ENCODE measurements around the gene RBM12. TPM values are rescaled to one million over a fixed set of nuclear protein-coding genes. Genes with fewer than 3 reads are reported as not detected.

The RBM12 gene
- total RNA-seq, 1 experiment from 2014 or later: 100 TPM

DNA sequence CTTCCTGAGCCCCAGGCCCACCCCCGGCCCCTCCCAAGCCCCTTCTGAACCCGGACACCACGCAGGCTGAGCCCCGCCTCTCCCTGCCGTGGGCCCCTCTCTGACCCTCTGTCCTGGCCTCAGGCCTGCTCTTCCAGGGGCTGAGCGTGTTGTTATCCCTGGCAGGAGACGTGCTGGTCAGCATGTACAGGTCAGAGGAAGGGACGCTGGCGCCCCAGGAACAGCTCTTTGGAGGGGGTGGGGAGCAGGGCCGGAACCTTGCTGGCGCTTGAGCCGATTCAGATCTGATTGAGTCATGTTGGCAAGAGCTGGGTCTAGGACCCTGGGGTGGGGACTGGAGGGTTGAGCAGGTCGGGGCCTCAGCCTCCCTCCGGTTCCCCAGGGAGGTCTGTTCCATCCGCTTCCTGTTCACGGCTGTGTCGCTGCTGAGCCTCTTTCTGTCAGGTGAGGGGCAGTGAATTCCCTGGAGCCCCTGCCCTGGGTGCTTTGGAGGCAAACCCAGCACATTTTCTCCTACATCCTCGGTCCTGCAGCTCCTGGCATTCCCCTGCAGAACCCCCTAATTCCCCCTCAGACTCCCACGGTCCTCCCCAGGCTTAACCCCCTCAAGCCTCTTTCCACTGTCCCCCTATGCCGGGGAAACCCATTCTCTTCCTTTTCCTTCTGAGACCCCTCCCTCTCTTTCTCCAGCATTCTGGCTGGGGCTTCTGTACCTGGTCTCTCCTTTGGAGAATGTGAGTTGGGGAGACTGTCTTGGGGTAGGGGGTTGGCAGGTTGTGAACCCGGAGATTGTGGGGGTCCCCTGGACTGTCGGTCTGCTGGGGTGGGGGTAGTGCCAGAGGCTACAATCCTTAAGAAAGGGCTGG is 47.1 kb downstream of the RBM12 start:
- BruUV-seq (replicated peaks): TSS peak; percentile 68
- DNase-seq (ENCODE audit: low read depth, low spot score): no peak
- TF ChIP-seq SIN3A (IDR thresholded peaks at IDR 0.05; ENCODE audit: borderline replicate concordance, insufficient read depth, low read depth, low read length) (no peak), TCF7L2 (IDR thresholded peaks at IDR 0.05; ENCODE audit: low read depth, low read length) (no peak), POLR2AphosphoS5 (IDR thresholded peaks at IDR 0.05; ENCODE audit: low read depth, low read length) (no peak; the same call in 1 of the 2 replicates)
- TF ChIP-seq, protein P1, sequence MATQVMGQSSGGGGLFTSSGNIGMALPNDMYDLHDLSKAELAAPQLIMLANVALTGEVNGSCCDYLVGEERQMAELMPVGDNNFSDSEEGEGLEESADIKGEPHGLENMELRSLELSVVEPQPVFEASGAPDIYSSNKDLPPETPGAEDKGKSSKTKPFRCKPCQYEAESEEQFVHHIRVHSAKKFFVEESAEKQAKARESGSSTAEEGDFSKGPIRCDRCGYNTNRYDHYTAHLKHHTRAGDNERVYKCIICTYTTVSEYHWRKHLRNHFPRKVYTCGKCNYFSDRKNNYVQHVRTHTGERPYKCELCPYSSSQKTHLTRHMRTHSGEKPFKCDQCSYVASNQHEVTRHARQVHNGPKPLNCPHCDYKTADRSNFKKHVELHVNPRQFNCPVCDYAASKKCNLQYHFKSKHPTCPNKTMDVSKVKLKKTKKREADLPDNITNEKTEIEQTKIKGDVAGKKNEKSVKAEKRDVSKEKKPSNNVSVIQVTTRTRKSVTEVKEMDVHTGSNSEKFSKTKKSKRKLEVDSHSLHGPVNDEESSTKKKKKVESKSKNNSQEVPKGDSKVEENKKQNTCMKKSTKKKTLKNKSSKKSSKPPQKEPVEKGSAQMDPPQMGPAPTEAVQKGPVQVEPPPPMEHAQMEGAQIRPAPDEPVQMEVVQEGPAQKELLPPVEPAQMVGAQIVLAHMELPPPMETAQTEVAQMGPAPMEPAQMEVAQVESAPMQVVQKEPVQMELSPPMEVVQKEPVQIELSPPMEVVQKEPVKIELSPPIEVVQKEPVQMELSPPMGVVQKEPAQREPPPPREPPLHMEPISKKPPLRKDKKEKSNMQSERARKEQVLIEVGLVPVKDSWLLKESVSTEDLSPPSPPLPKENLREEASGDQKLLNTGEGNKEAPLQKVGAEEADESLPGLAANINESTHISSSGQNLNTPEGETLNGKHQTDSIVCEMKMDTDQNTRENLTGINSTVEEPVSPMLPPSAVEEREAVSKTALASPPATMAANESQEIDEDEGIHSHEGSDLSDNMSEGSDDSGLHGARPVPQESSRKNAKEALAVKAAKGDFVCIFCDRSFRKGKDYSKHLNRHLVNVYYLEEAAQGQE (IDR thresholded peaks at IDR 0.05; ENCODE audit: insufficient read depth in 1 of 2, low read depth in 2 of 2, low read length in 1 of 2): no peak
- TF ChIP-seq, protein P2, sequence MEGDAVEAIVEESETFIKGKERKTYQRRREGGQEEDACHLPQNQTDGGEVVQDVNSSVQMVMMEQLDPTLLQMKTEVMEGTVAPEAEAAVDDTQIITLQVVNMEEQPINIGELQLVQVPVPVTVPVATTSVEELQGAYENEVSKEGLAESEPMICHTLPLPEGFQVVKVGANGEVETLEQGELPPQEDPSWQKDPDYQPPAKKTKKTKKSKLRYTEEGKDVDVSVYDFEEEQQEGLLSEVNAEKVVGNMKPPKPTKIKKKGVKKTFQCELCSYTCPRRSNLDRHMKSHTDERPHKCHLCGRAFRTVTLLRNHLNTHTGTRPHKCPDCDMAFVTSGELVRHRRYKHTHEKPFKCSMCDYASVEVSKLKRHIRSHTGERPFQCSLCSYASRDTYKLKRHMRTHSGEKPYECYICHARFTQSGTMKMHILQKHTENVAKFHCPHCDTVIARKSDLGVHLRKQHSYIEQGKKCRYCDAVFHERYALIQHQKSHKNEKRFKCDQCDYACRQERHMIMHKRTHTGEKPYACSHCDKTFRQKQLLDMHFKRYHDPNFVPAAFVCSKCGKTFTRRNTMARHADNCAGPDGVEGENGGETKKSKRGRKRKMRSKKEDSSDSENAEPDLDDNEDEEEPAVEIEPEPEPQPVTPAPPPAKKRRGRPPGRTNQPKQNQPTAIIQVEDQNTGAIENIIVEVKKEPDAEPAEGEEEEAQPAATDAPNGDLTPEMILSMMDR (IDR thresholded peaks at IDR 0.05): no peak; the same call in 1 of the 2 replicates
- in situ Hi-C loops (cut with HindIII; ENCODE audit: low pct_unique_long_range_greater_than_20kb, low sequenced_read_pairs): no loop called here
- H3K4me3 ChIP-seq (ENCODE audit: low read depth in 2 of 2, low read length in 2 of 2): peak overlapping the region; percentile 62 to 81
- no peaks in the 10 kb centered on the region; the same call in 1 of the 2 replicates for H3K4me1 ChIP-seq (ENCODE audit: control insufficient read depth, insufficient read depth, low read length)
- ATAC-seq: peak; percentile 40
- no peaks in the 10 kb centered on the region for H3K27me3 ChIP-seq (ENCODE audit: control insufficient read depth, insufficient read depth, low read length)
- no peaks in the 10 kb centered on the region for H3K9me3 ChIP-seq (ENCODE audit: control insufficient read depth, insufficient read depth, low read depth, low read length)
- ChIA-PET CTCF (interaction anchor here (0.6 to 0.7 kb wide), 3 partner anchors 71 to 353 kb away, joined by 3 to 13 read pairs (median 3); no protein-coding TSS in a partner anchor), POLR2A (interaction anchor here (0.7 kb wide), 1 partner anchor 82 kb away, joined by 3 read pairs; the partner anchor contains the start of genes NFS1 and ROMO1)
- H3K27ac ChIP-seq (ENCODE audit: low read length): peak overlapping the region; percentile 84
- intact Hi-C loops (cut with micrococcal nuclease; ENCODE audit: unreplicated experiment): no loop called here
- no peaks in the 10 kb centered on the region; the same call in 1 of the 2 replicates for H3K36me3 ChIP-seq (ENCODE audit: control insufficient read depth, insufficient read depth, low read length)

DNA sequence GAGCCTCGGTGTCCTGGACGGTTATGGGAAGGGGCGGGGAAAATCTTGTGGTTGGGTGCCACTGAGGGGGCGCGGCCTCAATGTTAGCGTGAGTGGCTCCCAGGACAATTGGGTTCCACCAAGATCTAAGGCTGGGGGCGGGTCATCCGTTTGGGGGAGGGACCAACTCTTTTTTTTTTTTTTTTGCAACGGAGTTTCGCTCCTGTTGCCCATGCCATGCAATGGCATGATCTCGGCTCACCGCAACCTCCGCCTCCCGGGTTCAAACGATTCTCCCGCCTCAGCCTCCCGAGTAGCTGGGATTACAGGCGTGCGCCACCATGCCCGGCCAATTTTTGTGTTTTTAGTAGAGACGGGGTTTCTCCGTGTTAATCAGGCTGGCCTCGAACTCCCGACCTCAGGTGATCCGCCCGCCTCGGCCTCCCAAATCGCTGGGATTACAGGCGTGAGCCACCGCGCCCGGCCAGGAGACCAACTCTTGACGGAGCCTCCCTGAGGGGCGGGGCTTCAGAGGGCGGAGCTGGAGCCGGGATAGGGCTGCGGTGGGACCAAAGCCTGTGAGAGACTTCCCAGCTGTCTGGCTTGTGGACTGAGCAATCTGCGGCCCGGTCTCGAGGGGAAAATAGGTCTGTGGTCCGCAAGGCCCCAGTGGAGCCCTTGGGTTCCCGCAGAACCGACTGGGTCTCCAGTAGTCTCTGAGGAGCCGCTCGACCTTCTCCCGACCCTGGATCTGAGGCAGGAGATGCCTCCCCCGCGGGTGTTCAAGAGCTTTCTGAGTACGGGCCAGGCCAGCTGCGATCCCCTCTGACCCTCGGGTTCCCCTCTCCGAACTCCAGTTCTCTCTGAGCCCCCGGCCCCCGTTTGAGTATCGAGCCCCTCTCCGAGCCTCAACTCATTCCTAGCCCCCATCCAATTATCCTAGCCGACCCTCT is 48.0 kb downstream of the RBM12 start:
- CTCF ChIA-PET: interaction anchor here (0.6 kb wide), 1 partner anchor 138 kb away, joined by 3 read pairs; no protein-coding TSS in a partner anchor
- H3K27ac ChIP-seq (ENCODE audit: low read length): peak overlapping the region; percentile 84
- H3K9me3 ChIP-seq (ENCODE audit: control insufficient read depth, insufficient read depth, low read depth, low read length): no peaks in the 10 kb centered on the region
- H3K36me3 ChIP-seq (ENCODE audit: control insufficient read depth, insufficient read depth, low read length): no peaks in the 10 kb centered on the region; the same call in 1 of the 2 replicates
- no TSS peak for BruUV-seq (replicated peaks)
- DNase-seq (ENCODE audit: low read depth, low spot score) (peak; percentile 99), ATAC-seq (peak; percentile 73)
- peak overlapping the region; percentile 62 to 81 for H3K4me3 ChIP-seq (ENCODE audit: low read depth in 2 of 2, low read length in 2 of 2)
- intact Hi-C loops (cut with micrococcal nuclease; ENCODE audit: unreplicated experiment) (no loop called here), in situ Hi-C loops (cut with HindIII; ENCODE audit: low pct_unique_long_range_greater_than_20kb, low sequenced_read_pairs) (no loop called here)
- no peaks in the 10 kb centered on the region; the same call in 1 of the 2 replicates for H3K4me1 ChIP-seq (ENCODE audit: control insufficient read depth, insufficient read depth, low read length)
- POLR2A ChIA-PET: interaction anchor here (0.6 to 0.7 kb wide), 3 partner anchors 22 to 97 kb away, joined by 3 to 12 read pairs (median 3); partner anchors contain the start of genes NFS1 and ROMO1
- TF ChIP-seq SIN3A (IDR thresholded peaks at IDR 0.05; ENCODE audit: borderline replicate concordance, insufficient read depth, low read depth, low read length) (no peak), POLR2AphosphoS5 (IDR thresholded peaks at IDR 0.05; ENCODE audit: low read depth, low read length) (peak; percentile 22; the same call in 1 of the 2 replicates), TCF7L2 (IDR thresholded peaks at IDR 0.05; ENCODE audit: low read depth, low read length) (peak; percentile 90)
- TF ChIP-seq, protein P1 (IDR thresholded peaks at IDR 0.05; ENCODE audit: insufficient read depth in 1 of 2, low read depth in 2 of 2, low read length in 1 of 2): no peak
- TF ChIP-seq, protein P2 (IDR thresholded peaks at IDR 0.05): no peak
- no peaks in the 10 kb centered on the region for H3K27me3 ChIP-seq (ENCODE audit: control insufficient read depth, insufficient read depth, low read length)
